ENCODE measurements around the gene CRYBG1. TPM values are rescaled to one million over a fixed set of nuclear protein-coding genes. Genes with fewer than 3 reads are reported as not detected.
"Not testable (repeated sequence)": the region's sequence is repeated elsewhere in the genome, so short reads cannot be mapped to it uniquely, and the experiment has no call there.

Gene CRYBG1
- total RNA-seq, 1 donor = 9.7 TPM

DNA sequence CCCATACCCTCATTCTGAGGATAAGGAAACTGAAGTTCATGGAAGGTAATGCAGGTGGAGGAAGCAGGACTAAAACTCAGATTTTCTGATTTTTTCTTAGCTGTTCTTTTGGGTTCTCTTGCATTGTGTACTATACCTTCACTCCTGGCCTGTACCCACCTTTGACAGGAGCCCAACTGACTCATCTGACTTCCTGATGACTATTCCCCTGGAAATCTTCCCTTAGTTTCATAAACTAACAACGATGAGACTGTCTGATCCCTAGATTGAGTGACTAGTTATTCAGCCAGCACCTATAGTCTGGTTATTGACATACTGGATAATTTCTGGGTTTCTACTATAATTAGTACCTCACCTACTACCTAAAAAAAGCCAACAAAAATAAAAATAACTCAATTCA lies 10.1 kb downstream of the CRYBG1 start:
- DNase-seq (ENCODE audit: low read depth in 2 of 3, low spot score in 2 of 3) = no peak

DNA sequence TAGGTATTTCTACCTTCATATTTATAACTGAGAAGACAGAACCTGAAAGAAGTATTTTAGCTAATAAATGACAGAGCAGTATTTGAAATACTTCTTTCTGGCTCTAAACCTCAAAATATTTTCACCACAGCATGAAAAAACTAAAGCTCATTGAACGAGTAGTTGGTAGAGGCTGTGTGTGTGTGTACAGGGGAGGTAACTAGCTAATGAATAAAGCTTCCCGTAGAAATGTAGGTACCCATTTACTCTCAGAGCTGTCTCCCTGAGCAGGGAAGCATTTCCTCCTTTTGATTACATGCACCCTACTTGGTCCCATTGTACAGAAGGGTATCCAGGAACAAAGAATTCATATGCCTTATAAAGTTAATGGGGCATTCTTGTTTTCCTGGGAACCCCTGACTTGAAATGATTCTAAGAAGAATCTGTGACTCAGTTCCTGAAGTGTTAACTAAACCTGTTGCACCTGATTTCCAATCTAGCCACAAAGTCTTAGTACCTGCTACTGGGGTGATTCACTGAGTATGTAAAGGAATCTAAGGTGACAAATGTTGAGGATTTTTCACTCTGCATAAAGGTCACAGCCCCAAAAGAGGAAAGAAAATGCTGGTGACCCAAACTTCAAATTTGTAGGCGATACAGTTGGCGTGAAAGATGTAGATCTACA lies 12.5 kb downstream of the CRYBG1 start:
- no peak for DNase-seq (ENCODE audit: low read depth in 2 of 3, low spot score in 2 of 3)

DNA sequence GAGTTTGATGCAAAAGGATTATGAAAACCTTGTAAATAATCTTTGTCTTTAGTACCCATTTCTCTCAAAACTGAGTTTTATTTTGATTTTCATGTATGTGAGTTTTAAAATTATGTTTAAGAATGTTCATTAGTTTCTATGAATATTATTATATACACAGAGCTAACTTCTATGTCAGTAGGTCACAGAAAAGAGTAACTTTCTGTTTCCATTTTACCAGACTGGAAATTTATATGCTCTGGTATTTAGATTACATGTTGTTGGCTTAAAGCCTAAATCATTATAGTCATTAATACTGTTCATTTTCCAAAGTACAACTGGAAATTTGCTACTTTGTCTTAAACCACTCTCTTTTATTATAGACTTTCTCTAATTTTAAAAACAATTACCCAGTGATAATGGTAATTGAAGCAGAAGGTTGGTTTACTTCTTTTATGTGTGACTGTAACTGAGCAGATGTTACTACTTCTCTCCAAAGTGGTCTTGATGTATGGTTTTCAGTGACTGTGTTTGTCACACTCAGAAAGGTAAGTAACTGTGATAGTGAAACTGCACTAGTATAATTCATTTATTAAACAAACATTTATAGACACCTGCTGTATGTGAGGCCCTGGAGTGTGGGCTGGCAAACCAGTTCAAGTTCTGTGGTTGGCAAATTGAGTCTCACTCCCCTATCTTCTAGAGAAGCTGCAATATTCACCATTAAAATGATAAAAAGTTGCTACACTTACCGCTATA lies 13.2 kb downstream of the CRYBG1 start:
- DNase-seq (ENCODE audit: low read depth in 2 of 3, low spot score in 2 of 3) = no peak

- no peak for DNase-seq (ENCODE audit: low read depth in 2 of 3, low spot score in 2 of 3)
Observed at GRCh38 chr6:106377061-106377540, 16.6 kb downstream of the CRYBG1 start.

- no peak for DNase-seq (ENCODE audit: low read depth in 2 of 3, low spot score in 2 of 3)
Observed at GRCh38 chr6:106379951-106380350, 19.4 kb downstream of the CRYBG1 start.

- DNase-seq (ENCODE audit: low read depth in 2 of 3, low spot score in 2 of 3) = no peak
Observed at GRCh38 chr6:106380407-106380806, 19.9 kb downstream of the CRYBG1 start.

GRCh38 chr6:106381223-106381622 lies 20.7 kb downstream of the CRYBG1 start:
- DNase-seq (ENCODE audit: low read depth in 2 of 3, low spot score in 2 of 3) = no peak

- no peak for DNase-seq (ENCODE audit: low read depth in 2 of 3, low spot score in 2 of 3)
Observed at GRCh38 chr6:106381881-106382280, 21.4 kb downstream of the CRYBG1 start.

DNA sequence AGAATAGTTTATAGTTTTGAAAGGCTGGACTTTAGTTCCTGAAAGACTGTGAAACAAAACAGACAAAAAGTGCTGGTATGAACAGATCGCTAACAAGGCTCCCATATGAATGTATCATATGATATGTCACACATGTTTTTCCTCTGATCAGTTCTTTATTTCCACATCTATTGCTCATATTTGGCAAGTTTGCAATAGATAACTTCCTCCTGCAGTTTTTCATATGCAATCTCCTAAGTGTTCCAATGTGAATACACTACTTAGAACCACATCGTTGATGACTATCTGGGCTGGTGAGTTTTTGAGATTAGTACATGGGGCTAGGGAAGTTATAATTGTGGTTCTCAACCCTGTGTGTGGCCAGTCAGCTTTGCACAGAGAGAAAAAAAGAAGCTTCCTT lies 23.1 kb downstream of the CRYBG1 start:
- DNase-seq (ENCODE audit: low read depth in 2 of 3, low spot score in 2 of 3) = no peak

DNA sequence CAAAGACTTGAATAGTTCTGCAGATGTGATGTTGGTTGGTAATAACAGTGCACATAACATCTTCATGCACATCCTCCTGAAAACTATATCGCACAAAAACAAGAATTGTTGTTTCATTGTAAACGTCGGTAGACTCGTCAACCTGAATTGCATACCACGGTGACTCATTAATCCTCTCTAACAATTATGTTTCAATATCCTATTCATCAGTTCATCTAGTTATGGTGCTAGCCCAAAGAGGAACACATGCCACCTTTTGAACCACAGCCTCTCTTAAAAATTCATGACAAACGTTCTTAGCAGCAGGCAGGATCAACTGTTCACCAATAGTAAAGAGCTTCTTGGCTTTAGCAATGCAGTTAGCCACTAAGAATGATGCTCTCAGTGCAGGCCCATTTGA lies 25.0 kb downstream of the CRYBG1 start:
- DNase-seq (ENCODE audit: low read depth in 2 of 3, low spot score in 2 of 3) = no peak

DNA sequence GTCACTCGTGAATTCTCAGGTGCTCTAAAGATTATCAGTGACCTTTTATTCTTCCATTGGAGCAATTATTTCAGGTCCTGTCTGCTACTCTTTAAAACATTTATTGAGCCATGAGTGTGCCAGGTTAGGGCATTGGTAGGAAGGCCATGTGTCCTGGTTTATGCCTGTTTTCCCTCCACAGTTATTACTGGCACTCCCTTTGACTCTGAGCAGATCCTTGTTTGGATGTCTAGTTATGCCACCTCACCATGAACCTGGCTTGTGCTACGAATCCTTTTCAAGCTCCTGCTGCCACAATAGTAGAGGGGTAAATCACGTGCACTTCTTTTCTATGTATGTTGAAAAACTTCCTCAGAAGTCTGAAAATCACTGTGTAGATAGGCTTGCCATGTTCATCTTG lies 27.4 kb downstream of the CRYBG1 start:
- no peak for DNase-seq (ENCODE audit: low read depth in 2 of 3, low spot score in 2 of 3)

- no peak for DNase-seq (ENCODE audit: low read depth in 2 of 3, low spot score in 2 of 3)
Observed at GRCh38 chr6:106390088-106390487, 29.6 kb downstream of the CRYBG1 start.

DNA sequence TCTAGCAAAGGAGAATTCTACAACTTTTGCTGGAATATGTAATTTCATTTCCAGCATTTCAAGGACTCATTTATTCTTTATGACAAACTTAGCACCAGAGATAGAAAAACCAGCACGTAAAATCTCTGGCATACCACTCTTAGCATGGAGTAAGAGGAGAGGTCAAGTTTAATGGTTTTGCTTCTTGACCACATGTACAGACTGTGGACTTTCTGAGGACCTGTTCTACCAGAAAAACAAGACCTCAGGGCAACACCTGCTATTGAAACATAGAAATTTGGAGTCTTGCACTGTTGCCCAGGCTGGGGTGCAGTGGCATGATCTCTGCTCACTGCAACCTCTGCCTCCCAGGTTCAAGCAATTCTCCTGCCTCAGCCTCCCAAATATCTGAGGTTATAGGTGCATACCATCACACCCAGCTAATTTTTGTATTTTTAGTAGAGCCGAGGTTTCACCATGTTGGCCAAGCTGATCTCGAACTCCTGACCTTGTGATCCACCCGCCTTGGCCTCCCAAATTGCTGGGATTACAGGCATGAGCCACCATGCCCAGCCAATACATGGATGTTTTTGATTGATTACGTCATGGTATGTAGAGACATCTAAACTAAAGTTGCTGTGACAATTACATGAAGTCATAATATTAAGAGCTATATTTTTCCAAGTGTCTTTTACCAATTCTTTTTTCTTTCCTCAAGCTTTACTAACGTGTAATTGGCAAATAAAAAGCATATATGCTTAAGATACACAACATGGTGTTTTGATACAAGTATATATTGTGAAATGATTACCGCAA lies 36.1 kb downstream of the CRYBG1 start:
- no peak for DNase-seq (ENCODE audit: low read depth in 2 of 3, low spot score in 2 of 3)

DNA sequence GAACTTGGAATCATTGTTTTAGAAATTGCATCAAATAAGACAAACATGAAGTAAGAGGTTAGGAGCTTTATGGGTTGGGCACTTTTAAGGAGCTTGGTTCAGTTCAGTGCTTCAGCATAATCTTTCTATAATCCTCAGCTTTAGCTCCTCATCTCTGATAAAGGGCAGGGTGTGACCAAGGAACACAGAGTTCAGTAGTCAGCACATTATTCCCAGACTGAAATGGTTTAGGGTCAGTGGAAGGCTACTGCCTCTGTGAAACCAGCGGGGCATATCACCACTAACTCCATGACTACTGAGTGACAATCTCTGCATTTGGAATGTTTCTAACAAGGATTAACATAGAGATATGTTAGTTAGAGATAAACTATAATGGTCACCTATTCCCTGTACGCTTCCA lies 36.9 kb downstream of the CRYBG1 start:
- no peak for DNase-seq (ENCODE audit: low read depth in 2 of 3, low spot score in 2 of 3)

- no peak for DNase-seq (ENCODE audit: low read depth in 2 of 3, low spot score in 2 of 3)
Observed at GRCh38 chr6:106398621-106399020, 38.1 kb downstream of the CRYBG1 start.

GRCh38 chr6:106405044-106405443 lies 44.5 kb downstream of the CRYBG1 start:
- DNase-seq (ENCODE audit: low read depth in 2 of 3, low spot score in 2 of 3) = not testable (repeated sequence)

DNA sequence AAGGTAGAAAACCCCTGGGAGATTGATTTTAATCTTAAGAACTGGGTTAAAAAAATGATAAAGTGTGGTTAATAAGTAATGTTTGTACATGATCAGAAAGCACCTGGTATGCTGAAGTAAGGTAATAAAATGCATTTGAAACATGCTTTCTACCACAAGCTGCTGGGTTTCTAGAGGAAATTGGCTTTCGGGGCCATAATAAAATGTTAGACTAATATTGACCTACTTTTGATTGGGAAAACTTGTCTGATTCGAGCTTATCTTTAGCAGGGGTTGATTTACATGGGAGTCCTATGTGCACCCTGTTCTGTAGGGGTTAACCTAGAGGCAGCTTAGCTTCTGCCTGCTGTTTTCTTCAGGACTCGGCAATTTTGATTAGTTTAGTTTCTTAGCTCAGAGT lies 50.5 kb downstream of the CRYBG1 start:
- no peak for DNase-seq (ENCODE audit: low read depth in 2 of 3, low spot score in 2 of 3)

GRCh38 chr6:106411643-106412200 lies 51.2 kb downstream of the CRYBG1 start:
- no peak for DNase-seq (ENCODE audit: low read depth in 2 of 3, low spot score in 2 of 3)

- no peak for DNase-seq (ENCODE audit: low read depth in 2 of 3, low spot score in 2 of 3)
Observed at GRCh38 chr6:106413016-106413415, 52.5 kb downstream of the CRYBG1 start.

DNA sequence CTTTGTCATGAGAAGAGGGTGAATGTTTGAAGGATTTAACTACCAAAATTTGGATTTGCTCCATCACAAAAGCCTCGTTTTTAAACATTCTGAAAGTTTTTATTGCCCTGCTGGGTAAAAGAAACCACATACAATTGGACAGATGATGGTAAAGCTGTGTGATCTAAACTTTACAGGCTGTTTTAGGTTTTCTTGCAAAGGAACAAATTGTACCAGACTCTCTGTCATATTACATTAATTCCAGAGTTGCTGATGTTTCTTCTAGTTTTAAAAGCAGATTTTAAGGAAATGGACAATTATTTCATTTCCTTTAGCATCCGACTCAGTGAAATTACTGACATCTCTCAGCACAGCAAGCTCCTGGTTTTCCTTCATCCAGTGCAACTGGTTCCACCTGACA lies 53.2 kb downstream of the CRYBG1 start:
- DNase-seq (ENCODE audit: low read depth in 2 of 3, low spot score in 2 of 3) = no peak

GRCh38 chr6:106415921-106416320 lies 55.4 kb downstream of the CRYBG1 start:
- no peak for DNase-seq (ENCODE audit: low read depth in 2 of 3, low spot score in 2 of 3)
